ENCODE data around the gene GASK1A.

The GASK1A gene

DNA sequence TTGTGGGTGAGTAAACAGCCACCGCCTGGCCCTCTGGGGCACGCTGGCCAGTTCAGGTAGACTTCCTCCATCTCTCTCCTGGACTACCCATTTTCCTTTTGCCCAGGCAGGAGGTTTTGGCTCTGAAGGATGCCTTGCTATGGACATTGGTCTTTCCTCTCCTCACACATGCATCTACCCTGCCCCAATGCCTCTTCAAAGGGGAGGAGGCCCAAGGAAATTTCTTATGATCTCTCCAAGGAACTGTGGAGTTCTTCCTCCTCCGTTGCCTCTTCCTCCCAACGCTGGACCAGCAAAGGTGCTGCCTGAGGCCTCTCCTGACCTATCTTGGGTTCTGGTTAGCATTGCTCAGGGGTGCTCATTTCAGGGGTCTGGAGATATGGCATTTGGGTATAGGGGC lies 93.2 kb downstream of the GASK1A start:
- no peak for DNase-seq

DNA sequence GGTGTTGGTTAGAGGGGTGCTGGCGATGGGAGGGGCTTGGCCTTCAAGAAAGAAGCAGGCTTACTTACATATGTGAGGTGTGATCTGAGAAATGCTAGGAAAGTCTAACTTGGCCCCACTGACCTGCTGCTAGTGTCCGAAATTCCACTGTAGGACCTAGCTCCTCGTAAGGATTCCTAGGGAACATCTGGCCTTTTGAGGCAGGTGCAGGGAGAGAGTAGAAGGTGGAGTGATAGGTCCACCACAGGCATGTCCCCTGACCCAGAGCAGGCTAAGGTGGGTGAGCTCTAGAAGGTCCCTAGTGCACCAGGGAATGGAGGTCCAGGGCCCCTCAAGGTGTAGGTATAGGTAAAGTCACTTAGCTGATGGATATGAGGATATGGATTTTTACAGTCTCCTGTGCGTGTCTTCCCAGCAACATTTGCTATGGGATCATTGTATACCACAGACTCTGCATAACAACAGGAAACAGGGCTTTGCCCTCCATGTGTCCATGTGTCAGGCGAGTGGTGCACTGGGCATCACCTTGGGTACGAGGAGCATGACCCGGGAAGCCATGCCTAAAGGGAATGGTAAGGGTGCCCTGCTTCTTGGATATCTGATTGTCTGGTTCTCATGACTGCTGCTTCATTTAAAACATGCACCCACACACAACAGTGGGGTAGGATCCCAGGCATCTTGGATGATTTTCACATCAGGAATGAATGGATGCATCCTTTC lies 94.2 kb downstream of the GASK1A start:
- no peak for DNase-seq

- DNase-seq: no peak
These were observed 94.7 kb downstream of the GASK1A start for GRCh38 chr3:43073836-43074220.

DNA sequence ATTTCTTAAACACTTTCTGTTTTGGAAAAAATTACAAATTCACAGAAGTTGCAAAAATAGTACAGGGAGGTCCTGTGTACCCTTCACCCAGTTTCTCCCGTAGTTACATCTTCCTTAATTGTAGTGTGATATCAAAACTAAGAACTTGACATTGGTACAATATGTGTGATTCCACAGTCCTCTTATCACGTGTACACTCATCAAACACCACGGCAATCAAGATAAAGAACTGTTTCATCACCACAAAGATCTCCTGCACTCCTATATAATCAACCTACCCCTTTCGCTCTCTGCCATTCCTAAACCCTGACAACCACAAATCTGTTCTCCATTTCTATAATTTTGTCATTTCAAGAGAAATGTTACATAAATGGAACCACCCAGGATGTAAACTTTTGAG lies 95.4 kb downstream of the GASK1A start:
- no peak for DNase-seq

DNA sequence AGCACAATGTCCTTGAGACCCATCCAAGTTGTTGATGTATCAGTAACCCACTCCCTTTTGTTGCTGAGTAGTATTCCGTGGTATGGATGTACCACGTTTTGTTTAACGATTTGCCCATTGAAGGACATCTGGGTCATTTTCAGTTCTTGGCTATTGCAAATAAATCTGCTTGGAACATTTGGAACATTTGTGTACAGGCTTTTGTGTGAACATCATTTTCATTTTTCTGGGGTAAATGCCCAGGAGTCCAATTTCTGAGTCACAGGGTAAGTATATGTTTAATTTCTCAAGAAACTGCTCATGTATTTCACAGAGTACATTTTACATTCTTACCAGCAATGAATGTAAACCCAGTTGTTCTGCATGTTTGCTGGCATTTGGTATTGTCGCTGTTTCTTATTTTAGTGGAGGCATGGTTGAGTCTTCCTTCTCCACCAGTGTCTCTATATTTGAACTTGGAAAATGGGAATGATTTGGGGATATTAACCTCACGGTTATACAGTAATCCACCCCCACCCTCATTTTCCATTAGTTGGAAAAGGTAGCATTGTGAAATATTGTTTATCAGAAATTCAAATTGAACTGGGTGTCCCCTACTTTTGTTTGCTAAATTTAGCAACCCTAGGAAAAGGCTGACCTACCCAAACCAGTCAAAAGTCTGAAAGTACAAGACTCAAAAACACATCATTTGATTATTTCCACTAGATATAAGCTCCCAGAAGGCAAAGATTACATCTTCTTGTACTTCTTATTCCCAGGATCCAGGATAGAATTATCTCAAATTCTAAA lies 96.0 kb downstream of the GASK1A start:
- DNase-seq: no peak

- no peak for DNase-seq
These were observed 97.0 kb downstream of the GASK1A start for GRCh38 chr3:43075904-43076661.

- DNase-seq: no peak
These were observed 97.7 kb downstream of the GASK1A start for GRCh38 chr3:43076857-43077256.

- DNase-seq: no peak
These were observed 98.2 kb downstream of the GASK1A start for GRCh38 chr3:43077261-43077660.

- no peak for DNase-seq
These were observed 98.6 kb downstream of the GASK1A start for GRCh38 chr3:43077707-43078106.

DNA sequence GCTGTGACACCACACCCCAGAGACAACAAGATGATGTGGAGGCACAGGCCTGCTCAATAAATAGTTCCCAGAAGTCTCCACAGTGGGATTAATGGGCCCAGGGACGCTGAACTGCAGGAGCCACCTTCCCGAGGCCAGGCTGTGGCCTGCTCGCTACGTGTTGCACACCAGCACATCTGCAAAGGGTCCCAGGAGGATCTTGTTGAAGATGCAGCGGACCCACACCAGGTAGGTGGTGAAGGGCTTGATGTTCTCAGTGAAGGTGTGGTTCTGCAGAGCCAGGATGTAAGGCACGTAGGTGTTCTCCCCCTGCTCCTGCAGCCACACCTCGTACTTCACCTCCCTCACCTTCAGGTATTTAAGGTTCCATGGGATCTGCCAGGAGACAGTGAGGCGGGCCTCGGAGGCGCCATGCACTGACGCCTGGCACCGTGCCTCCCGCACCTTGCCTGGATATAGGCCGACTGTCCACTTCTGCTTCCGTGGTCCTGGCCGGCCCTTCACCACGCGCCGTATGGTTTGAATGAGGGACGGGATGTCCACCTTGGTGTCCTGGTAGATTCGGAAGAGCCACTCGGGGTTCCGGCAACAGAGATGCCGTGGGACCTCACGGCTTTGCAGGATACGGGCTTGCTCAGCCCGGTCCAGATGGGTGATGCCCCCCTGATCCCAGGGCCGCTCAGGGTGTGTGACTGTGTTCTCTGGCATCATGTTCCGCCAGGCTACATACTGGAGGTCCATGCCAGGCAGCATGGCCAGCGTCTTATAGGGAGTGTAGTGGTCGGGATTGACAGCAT lies 100.6 kb downstream of the GASK1A start:
- no peak for DNase-seq

DNA sequence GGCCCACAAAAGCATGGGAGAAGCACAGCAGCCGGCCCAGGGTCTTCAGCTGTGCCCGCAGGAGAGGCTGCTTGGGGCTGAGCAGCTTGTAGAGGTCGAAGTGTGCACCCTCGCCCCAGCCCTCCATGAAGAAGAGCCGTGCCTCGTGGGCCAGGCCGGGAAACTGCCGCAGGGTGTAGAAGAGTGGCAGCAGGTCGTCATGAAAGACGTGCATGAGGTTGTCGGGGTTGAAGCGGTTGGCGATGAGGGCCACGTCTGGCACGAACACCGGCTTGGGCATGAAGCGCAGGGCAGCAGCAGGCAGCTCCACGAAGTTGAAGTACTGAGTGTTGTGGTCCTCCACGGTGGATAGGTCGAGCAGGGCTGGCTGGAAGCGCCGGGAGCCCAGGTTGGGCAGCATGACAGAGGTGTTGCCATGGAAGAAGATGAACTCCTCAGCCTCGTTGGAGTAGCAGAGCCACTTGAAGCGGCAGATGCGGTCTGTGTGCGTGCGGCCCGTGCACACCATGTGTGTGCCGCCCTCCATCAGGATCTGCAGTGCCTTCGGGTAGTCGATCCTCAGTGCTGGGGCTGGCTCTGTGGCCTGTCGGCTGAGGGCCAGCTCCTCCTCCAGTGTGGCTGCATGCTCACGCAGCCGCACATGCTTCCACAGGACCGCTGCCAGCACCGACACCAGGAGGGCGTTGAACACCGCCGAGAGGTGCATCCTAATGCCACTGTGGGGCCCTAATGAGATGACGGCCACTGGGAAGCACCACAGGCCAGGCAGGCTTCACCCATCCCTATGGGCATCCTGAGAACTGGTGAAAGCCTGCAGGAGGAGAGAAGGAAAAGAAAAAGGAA lies 101.8 kb downstream of the GASK1A start:
- no peak for DNase-seq

DNA sequence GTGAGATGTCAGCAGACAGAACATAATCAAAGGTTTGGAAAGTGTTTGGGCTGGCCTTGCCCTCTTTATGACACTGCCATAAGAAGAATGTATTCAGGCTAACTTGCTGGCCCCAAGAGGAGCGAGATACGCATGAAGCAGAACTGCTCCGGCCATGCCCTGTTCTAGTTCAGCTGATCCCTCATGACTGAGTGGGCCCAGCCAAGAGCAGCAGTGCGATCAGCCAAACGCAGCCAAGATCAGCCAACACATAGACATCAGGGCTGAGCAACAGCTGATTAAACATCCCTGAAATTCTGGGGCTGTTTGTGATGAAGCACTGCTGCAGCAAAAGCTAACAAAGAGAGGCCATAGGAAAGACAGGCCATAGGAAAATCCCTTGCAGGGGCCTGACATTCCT lies 102.7 kb downstream of the GASK1A start:
- no peak for DNase-seq

DNA sequence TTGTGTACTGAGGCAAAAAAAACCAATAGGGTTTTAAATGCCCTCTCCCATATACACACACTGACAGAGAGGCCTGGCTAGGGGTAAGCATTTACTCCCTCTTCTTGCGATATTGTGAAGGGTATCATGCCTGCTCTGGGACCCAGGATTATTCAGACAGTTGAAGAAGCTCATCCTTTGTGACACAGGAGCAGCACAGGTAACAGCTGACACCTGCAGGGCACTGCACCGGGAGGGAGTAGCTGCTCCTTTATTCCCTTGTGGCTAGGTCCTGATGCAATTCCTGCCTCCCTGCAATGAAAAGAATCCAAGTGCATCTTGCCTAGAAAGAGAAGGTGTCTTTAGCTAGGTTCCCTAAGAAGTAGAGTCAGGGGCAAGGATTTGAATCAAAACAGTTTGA lies 103.3 kb downstream of the GASK1A start:
- no peak for DNase-seq

DNA sequence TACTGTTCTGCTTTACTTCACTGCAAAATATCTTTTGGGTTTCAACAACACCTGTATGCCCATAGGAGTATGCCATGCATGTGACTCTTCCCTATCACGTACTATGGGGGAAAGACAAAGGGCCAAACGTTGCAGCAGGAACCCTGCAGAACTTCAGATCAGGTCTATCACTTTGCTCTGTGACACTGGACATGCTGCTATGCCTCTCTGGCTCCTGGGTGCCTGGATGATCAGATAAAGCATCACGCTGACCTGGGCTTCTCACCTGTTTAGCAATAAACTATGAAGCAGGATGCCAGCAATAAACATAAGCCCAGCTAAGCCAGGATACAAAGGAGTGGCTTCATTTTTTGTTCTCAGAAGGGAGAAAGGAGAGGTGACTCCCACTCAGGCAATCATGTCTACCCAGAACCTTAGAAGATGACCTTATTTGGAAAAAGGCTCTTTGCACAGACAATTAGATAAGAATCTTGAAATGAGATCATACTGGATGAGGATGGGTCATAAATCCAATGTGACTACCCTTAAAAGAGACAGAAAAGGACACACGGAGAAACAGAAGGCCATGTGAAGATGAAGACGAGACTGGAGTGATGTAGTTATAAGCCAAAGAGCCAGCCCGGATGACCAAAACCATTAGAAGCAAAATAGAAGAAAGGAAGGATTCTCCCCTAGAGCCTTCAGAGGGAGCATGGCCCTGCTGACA lies 107.5 kb downstream of the GASK1A start:
- no peak for DNase-seq

GRCh38 chr3:43087249-43087776 lies 108.2 kb downstream of the GASK1A start:
- DNase-seq: no peak

GRCh38 chr3:43089081-43089480 lies 110.0 kb downstream of the GASK1A start:
- DNase-seq: no peak

GRCh38 chr3:43090238-43090637 lies 111.1 kb downstream of the GASK1A start:
- DNase-seq: no peak

- no peak for DNase-seq
These were observed 112.4 kb downstream of the GASK1A start for GRCh38 chr3:43091481-43091880.

GRCh38 chr3:43093006-43093405 lies 113.9 kb downstream of the GASK1A start:
- no peak for DNase-seq

GRCh38 chr3:43093974-43094373 lies 114.9 kb downstream of the GASK1A start:
- DNase-seq: no peak

- DNase-seq: no peak
These were observed 115.3 kb downstream of the GASK1A start for GRCh38 chr3:43094381-43094780.

Measured in stimulated activated naive CD4-positive, alpha-beta T cell treated with Interleukin-2 at 50 U/mL for 16 hours (primary cell).